Lung (tissue), 12 donors: ENCODE measurements around the gene PTPN18. TPM values are rescaled to one million over a fixed set of nuclear protein-coding genes. Genes with fewer than 3 reads are reported as not detected.

Source experiments
- ATAC-seq: fragments of 200-7000 bp; cut with Tn5 transposase; one replicate; pipeline ENCODE4 v1.9.1; 2020; ENCODE audit warnings: moderate number of reproducible peaks; ENCODE audit not compliant: insufficient read depth, low FRiP score
- DNase-seq, 3 donors: peaks; one replicate each; pipeline ENCODE4 v3.0.0-alpha.2; 2013 to 2017
- H3K27ac ChIP-seq, 2 donors: one replicate each; pipeline ENCODE4 v1.5.1; 2013; ENCODE audit warnings: mild to moderate bottlenecking in 2 of 2, moderate library complexity in 2 of 2, control low read depth in 1 of 2, inconsistent platforms in 1 of 2, low read depth in 1 of 2, low read length in 1 of 2
- H3K27me3 ChIP-seq, 3 donors: one replicate each; pipeline ENCODE4 v1.5.1; 2013; ENCODE audit warnings: low read length in 2 of 3; ENCODE audit not compliant: control insufficient read depth in 3 of 3, insufficient read depth in 3 of 3
- H3K36me3 ChIP-seq, 4 donors: one replicate each; pipeline ENCODE4 v1.5.1; 2013; ENCODE audit warnings: low read length in 4 of 4, mild to moderate bottlenecking in 1 of 4, moderate library complexity in 1 of 4; ENCODE audit not compliant: control insufficient read depth in 4 of 4, insufficient read depth in 4 of 4
- H3K4me1 ChIP-seq, 5 donors: one replicate each; pipeline ENCODE4 v1.5.1; 2013; ENCODE audit warnings: low read length in 5 of 5, mild to moderate bottlenecking in 2 of 5, moderate library complexity in 1 of 5; ENCODE audit not compliant: control insufficient read depth in 5 of 5, insufficient read depth in 5 of 5
- H3K4me3 ChIP-seq: one replicate; pipeline ENCODE4 v1.5.1; 2013; ENCODE audit warnings: mild to moderate bottlenecking, control low read depth, moderate library complexity
- H3K9ac ChIP-seq, 2 donors: one replicate each; pipeline ENCODE4 v1.5.1; 2013; ENCODE audit warnings: low read length in 2 of 2, control low read depth in 1 of 2; ENCODE audit not compliant: insufficient read depth in 1 of 2
- H3K9me3 ChIP-seq, 4 donors: one replicate each; pipeline ENCODE4 v1.5.1; 2013; ENCODE audit warnings: low read length in 3 of 4, mild to moderate bottlenecking in 1 of 4, moderate library complexity in 1 of 4; ENCODE audit not compliant: control insufficient read depth in 4 of 4, insufficient read depth in 3 of 4
- CTCF ChIP-seq: IDR thresholded peaks from 2 replicates; pipeline ENCODE4 v1.5.1; 2012; ENCODE audit warnings: mild to moderate bottlenecking; ENCODE audit errors: control extremely low read depth, extremely low read depth
- WGBS, 2 donors: extraction: QIAGEN DNeasy Blood & Tissue Kit; methylation state at CpG; one replicate each; pipeline ENCODE4 v1.1.7; 2013; 5-methylcytosine and 5-hydroxymethylcytosine counted together
- polyA plus RNA-seq, 2 donors: library from polyadenylated mRNA; stranded (reverse); fragments of 200-250 nt; gene quantifications; one replicate each; pipeline ENCODE4 v1.2.1, GENCODE V29; 2013
- total RNA-seq, 2 donors: library from RNA; depleted of rRNA in 1 of 2; stranded (reverse); fragments of >200 nt in 1 of 2; gene quantifications; one replicate each; pipeline ENCODE4 v1.2.1, GENCODE V29; 2014 to 2021
- donor health status: control.
- donor health status: control.
- donor health status: Bipolar disorder and iron deficiency.
- donor health status: healthy.
- donor health status: DM: yes; HTN: yes; CAD: no.

The PTPN18 gene
- total and polyA plus RNA-seq, 4 donors: 29.2 to 88.3 (median 59.7) TPM

DNA sequence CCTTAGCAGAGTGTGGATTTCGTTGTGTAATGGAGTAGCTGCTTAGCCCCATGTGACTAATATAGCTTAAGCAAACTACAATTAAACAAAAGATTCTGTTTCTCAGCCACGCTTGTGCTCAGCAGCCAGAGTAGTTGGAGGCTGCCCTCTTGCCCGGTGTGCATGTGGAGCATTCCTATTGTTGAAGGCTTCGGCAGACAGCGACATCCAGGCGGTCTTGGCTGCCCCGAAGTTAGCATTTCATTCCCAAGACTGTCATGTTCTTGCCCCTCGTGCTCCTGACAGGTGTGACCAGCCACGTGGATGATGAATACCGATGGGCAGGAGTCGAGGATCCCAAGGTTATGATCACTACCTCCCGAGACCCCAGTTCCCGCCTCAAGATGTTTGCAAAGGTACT, 10.8 kb upstream of the PTPN18 start:
- no peaks in the 10 kb centered on the region for H3K9me3 ChIP-seq
- H3K36me3 ChIP-seq: peaks cover 22 to 38% (median 35%) of the 10 kb centered on the region in 4 donors
- ATAC-seq (no peak), DNase-seq (no peak)
- H3K4me3 ChIP-seq: no peak overlapping the region
- no peak overlapping the region for H3K27ac ChIP-seq
- H3K4me1 ChIP-seq: peaks cover 0 to 13% (median 3%) of the 10 kb centered on the region in 5 donors
- H3K27me3 ChIP-seq: no peaks in the 10 kb centered on the region
- 96 to 98% methylated on average over 13 of the region's 13 CpGs for WGBS, 2 donors
- no peak for TF ChIP-seq CTCF
- no peak overlapping the region for H3K9ac ChIP-seq

DNA sequence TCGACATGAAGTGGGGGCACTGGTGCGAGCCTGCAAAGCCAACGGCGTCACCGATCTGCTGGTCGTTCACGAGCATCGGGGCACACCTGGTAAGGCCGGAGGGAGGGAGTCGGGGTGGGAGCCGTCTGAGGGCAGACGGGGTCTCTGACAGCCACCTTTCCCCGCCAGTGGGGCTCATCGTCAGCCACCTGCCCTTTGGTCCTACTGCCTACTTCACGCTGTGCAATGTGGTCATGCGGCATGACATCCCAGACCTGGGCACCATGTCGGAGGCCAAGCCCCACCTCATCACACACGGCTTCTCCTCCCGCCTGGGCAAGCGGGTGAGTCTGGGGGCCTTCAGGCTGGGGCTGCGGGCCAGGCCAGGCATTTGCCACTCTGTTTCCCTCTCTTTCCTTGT, 10.2 kb upstream of the PTPN18 start:
- no peak overlapping the region for H3K4me3 ChIP-seq
- H3K9me3 ChIP-seq: no peaks in the 10 kb centered on the region
- H3K27ac ChIP-seq: no peak overlapping the region
- H3K9ac ChIP-seq: no peak overlapping the region
- H3K27me3 ChIP-seq: no peaks in the 10 kb centered on the region
- ATAC-seq (no peak), DNase-seq (no peak)
- peaks cover 22 to 37% (median 32%) of the 10 kb centered on the region in 4 donors for H3K36me3 ChIP-seq
- H3K4me1 ChIP-seq: peaks cover 0 to 13% (median 3%) of the 10 kb centered on the region in 5 donors
- WGBS, 2 donors: 98% methylated on average over 20 to 21 of the region's 21 CpGs
- no peak for TF ChIP-seq CTCF

DNA sequence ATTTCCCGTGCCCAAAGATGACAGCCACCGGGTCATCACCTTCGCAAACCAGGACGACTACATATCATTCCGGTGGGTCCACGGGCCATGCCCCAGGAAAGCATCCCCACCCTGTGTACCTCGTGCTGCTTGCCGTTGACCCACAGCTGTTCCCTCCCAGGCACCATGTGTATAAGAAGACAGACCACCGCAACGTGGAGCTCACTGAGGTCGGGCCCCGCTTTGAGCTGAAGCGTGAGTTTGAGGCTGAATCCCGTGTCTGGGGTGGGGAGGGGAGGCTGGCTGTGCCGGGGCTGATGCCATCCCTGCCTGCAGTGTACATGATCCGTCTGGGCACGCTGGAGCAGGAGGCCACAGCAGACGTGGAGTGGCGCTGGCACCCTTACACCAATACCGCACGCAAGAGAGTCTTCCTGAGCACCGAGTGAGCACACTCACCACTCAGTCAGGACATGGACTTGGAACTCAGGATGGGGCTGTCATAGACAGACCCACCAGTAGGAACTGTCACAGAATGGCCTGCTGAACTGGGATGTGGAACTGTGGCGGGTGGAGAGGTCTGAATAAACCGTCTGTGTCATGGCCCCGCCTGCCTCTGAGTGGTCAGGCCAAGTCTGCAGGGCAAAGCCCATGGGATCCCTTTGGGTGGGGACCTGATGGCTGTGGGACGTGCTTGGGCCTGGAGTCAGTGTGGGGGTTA, 9.7 kb upstream of the PTPN18 start:
- no peaks in the 10 kb centered on the region for H3K9me3 ChIP-seq
- DNase-seq (no peak), ATAC-seq (no peak)
- H3K27ac ChIP-seq: no peak overlapping the region
- H3K9ac ChIP-seq: no peak overlapping the region
- WGBS, 2 donors: 95 to 97% methylated on average over 26 of the region's 26 CpGs
- no peaks in the 10 kb centered on the region for H3K27me3 ChIP-seq
- peaks cover 22 to 37% (median 31%) of the 10 kb centered on the region in 4 donors for H3K36me3 ChIP-seq
- peaks cover 0 to 10% (median 3%) of the 10 kb centered on the region in 5 donors for H3K4me1 ChIP-seq
- no peak for TF ChIP-seq CTCF
- H3K4me3 ChIP-seq: no peak overlapping the region

DNA sequence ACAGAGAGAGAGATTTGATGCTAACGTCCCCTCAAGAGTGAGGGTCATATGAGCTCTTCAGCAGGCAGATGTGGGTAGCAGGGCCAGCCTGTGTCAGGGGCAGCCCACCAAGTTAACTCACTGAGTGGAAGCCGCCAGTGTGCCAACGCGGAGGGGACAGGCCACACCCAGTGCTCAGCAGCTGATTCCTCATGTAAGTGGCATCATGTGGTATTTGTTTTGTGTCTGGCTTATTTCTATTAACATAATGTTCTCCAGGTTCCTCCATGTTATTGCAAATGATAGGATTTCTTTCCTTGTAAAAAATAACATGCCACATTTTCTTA, 9.2 kb upstream of the PTPN18 start:
- no peak for DNase-seq
- Histone ChIP-seq H3K27me3 (no peaks in the 10 kb centered on the region), H3K36me3 (peaks cover 22 to 37% (median 31%) of the 10 kb centered on the region in 4 donors), H3K9ac (no peak overlapping the region), H3K4me3 (no peak overlapping the region), H3K9me3 (no peaks in the 10 kb centered on the region), H3K27ac (no peak overlapping the region), H3K4me1 (peaks cover 0 to 7% (median 3%) of the 10 kb centered on the region in 5 donors)
- TF ChIP-seq CTCF: no peak
- no peak for ATAC-seq
- 75 to 86% methylated on average over 4 of the region's 4 CpGs for WGBS, 2 donors
